Breast epithelium (tissue), 3 donors: ENCODE results near the gene CPN2.

Experiments
- CTCF ChIP-seq, 3 donors: fragments of 450-650 bp; IDR thresholded peaks; one replicate each; pipeline ENCODE4 v1.5.1; 2016 to 2017; ENCODE audit warnings: antibody characterized with exemption in 3 of 3, mild to moderate bottlenecking in 3 of 3, moderate library complexity in 3 of 3
- POLR2A ChIP-seq: fragments of 450-650 bp; IDR thresholded peaks from one replicate; pipeline ENCODE4 v1.6.1; 2016; ENCODE audit warnings: antibody characterized with exemption, mild to moderate bottlenecking, moderate library complexity

- TF ChIP-seq CTCF (IDR thresholded peaks at IDR 0.05) (peak in 1 of 3 donors; percentile 18), POLR2A (no peak)
Observed at GRCh38 chr3:194296454-194297263, 54.5 kb downstream of the CPN2 start.
